GM12878 (cell line): ENCODE measurements around the gene PLXNA4. TPM values are rescaled to one million over a fixed set of nuclear protein-coding genes. Genes with fewer than 3 reads are reported as not detected.

Experiments used
- ATAC-seq: fragments of 200-7000 bp; cut with Tn5 transposase; 3 replicates; pipeline ENCODE4 v1.9.1; 2020; ENCODE audit warnings: mild to moderate bottlenecking, moderate library complexity
- BruUV-seq: library from RNA; stranded (reverse); fragments of 400-500 nt; replicated peaks from 2 replicates; lab custom pipeline; 2021; lab: Mats Ljungman, UMichigan
- CTCF ChIA-PET: fragments of 300-600 bp; sonication (Branson Sonifier 250); formaldehyde crosslinking; extraction: SDS; loops from one replicate; lab custom pipeline; 2021; ENCODE audit warnings: inconsistent platforms; lab: Yijun Ruan, JAX
- POLR2A ChIA-PET: fragments of 350-600 bp; formaldehyde crosslinking; extraction: SDS; loops from one replicate; lab custom pipeline; 2021; ENCODE audit warnings: inconsistent platforms; lab: Charles Lee
- RAD21 ChIA-PET: fragments of 300-600 bp; sonication (Branson Sonifier 250); formaldehyde crosslinking; loops from one replicate; lab custom pipeline; 2023; ENCODE audit warnings: antibody characterized with exemption; ENCODE audit not compliant: unreplicated experiment; lab: Charles Lee
- SMC1A ChIA-PET: fragments of 300-600 bp; sonication (Branson Sonifier 250); formaldehyde crosslinking; loops from one replicate; lab custom pipeline; 2023; ENCODE audit not compliant: unreplicated experiment, uncharacterized antibody; lab: Charles Lee
- DNase-seq: peaks from one replicate; pipeline ENCODE4 v3.0.0-alpha.2; 2011; ENCODE audit warnings: low read depth, low spot score
- FAIRE-seq: peaks from 3 replicates; lab custom pipeline; 2011; peaks lifted over from hg19 to GRCh38; lab: Jason Lieb, UNC
- H2AFZ ChIP-seq: 2 replicates; pipeline ENCODE4 v1.6.0; 2011; ENCODE audit warnings: low read depth, low read length, control low read depth; ENCODE audit not compliant: control insufficient read depth
- H3K27ac ChIP-seq: 2 replicates; pipeline ENCODE4 v1.5.1; 2011; ENCODE audit warnings: control low read depth; ENCODE audit not compliant: control insufficient read depth, insufficient read depth
- H3K27me3 ChIP-seq, 2 experiments: replicated peaks in 1 of 2; 2 replicates each; pipeline versions ENCODE4 v1.6.0 to v1.6.1; 2011; ENCODE audit warnings: low read length in 1 of 2; ENCODE audit not compliant: control insufficient read depth in 2 of 2, insufficient read depth in 2 of 2
- H3K36me3 ChIP-seq, 2 experiments: 2 replicates each; pipeline ENCODE4 v1.5.1; 2011; ENCODE audit warnings: low read length in 1 of 2; ENCODE audit not compliant: control insufficient read depth in 2 of 2, insufficient read depth in 2 of 2
- H3K4me1 ChIP-seq: 2 replicates; pipeline ENCODE4 v1.6.1; 2011; ENCODE audit warnings: mild to moderate bottlenecking, low read length, moderate library complexity, mixed read lengths; ENCODE audit not compliant: control insufficient read depth, insufficient read depth
- H3K4me2 ChIP-seq: 2 replicates; pipeline ENCODE4 v1.6.0; 2011; ENCODE audit warnings: control low read depth; ENCODE audit not compliant: control insufficient read depth, insufficient read depth
- H3K4me3 ChIP-seq: fragments of 200-600 bp; sonication (generic); 2 replicates; pipeline ENCODE4 v1.5.1; 2016
- H3K79me2 ChIP-seq: 2 replicates; pipeline ENCODE4 v1.6.0; 2011; ENCODE audit warnings: low read length; ENCODE audit not compliant: control insufficient read depth, insufficient read depth
- H3K9ac ChIP-seq: 2 replicates; pipeline ENCODE4 v1.8.0; 2011; ENCODE audit warnings: low read length, control low read depth, mixed read lengths; ENCODE audit not compliant: control insufficient read depth, insufficient read depth
- H3K9me3 ChIP-seq: replicated peaks from 3 replicates; pipeline ENCODE4 v1.5.1; 2011; ENCODE audit warnings: mild to moderate bottlenecking, low read length; ENCODE audit not compliant: control insufficient read depth, insufficient read depth
- H4K20me1 ChIP-seq: 2 replicates; pipeline ENCODE4 v1.6.0; 2011; ENCODE audit not compliant: control insufficient read depth, insufficient read depth
- CHD2 ChIP-seq: IDR thresholded peaks from 2 replicates; pipeline ENCODE4 v1.6.1; 2011; ENCODE audit warnings: low read depth, low read length, improper control_type of control experiment, borderline replicate concordance
- CREM ChIP-seq: IDR thresholded peaks from 2 replicates; pipeline ENCODE4 v1.6.1; 2014; ENCODE audit warnings: antibody characterized with exemption, low read depth
- FOXM1 ChIP-seq: IDR thresholded peaks from 2 replicates; pipeline ENCODE4 v1.6.1; 2012; ENCODE audit warnings: low read depth, mild to moderate bottlenecking, inconsistent platforms, low read length, moderate library complexity
- GATAD2B ChIP-seq: fragments of 450-650 bp; conservative IDR thresholded peaks from 2 replicates; pipeline ENCODE4 v1.6.1; 2017; ENCODE audit warnings: low read depth, mild to moderate bottlenecking, moderate library complexity
- IKZF2 ChIP-seq, 2 experiments: fragments of 450-650 bp; IDR thresholded peaks; 2 replicates each; pipeline ENCODE4 v1.6.1; 2017; ENCODE audit warnings: mild to moderate bottlenecking in 2 of 2, moderate library complexity in 2 of 2
- NFXL1 ChIP-seq: fragments of 450-650 bp; IDR thresholded peaks from 2 replicates; pipeline ENCODE4 v1.6.1; 2017; ENCODE audit warnings: antibody characterized with exemption, mild to moderate bottlenecking, borderline replicate concordance
- POU2F2 ChIP-seq: IDR thresholded peaks from 3 replicates; pipeline ENCODE4 v1.6.1; 2011; ENCODE audit warnings: low read depth, mild to moderate bottlenecking, low read length, borderline replicate concordance
- RBBP5 ChIP-seq: fragments of 200-600 bp; sonication (generic); conservative IDR thresholded peaks from 2 replicates; pipeline ENCODE4 v1.6.1; 2016
- TCF7 ChIP-seq: IDR thresholded peaks from 2 replicates; pipeline ENCODE4 v1.6.1; 2014; ENCODE audit warnings: antibody characterized with exemption, borderline replicate concordance
- YBX1 ChIP-seq: fragments of 450-650 bp; IDR thresholded peaks from 2 replicates; pipeline ENCODE4 v1.6.1; 2016; ENCODE audit warnings: antibody characterized with exemption
- WGBS: methylation state at CpG from one replicate; pipeline ENCODE4 v1.1.6; 2016; ENCODE audit warnings: low lambda C conversion rate; ENCODE audit not compliant: insufficient replicate concordance, insufficient coverage; ENCODE audit errors: missing lambda C conversion rate; 5-methylcytosine and 5-hydroxymethylcytosine counted together
- in situ Hi-C: fragments of 300-500 bp; cut with MboI; formaldehyde crosslinking; loops from 9 replicates; pipeline ENCODE4 v1.14.3; 2018; ENCODE audit warnings: mixed read lengths
- intact Hi-C: fragments of 100-400 bp; cut with micrococcal nuclease; formaldehyde crosslinking; loops from one replicate; pipeline ENCODE4 v1.14.2; 2022; ENCODE audit not compliant: unreplicated experiment
- polyA plus RNA-seq, 11 experiments: library from polyadenylated mRNA; depleted of rRNA in 4 of 11; unstranded in 6 of 11; stranded (reverse) in 5 of 11; fragments of >200 nt; fragmentation: Nextera tagmentation in 4 of 11; fragmentation: Illumina TruSeq in 1 of 11; extraction: Ambion mirVana in 4 of 11; extraction: Trizol in 1 of 11; gene quantifications; 1 replicate in 1 of 11; 2 replicates in 10 of 11; pipeline versions ENCODE4 v1.2.1 to v1.2.3, GENCODE V29; 2011 to 2016; ENCODE audit warnings: inconsistent platforms in 2 of 11, missing spikeins in 2 of 11, low read depth in 1 of 11
- total RNA-seq, 4 experiments: library from RNA; depleted of rRNA in 3 of 4; stranded (reverse); fragments of >200 nt in 3 of 4; fragmentation: Illumina TruSeq in 1 of 4; extraction: Trizol in 1 of 4; gene quantifications; 2 replicates each; pipeline versions ENCODE4 v1.2.1 to v1.2.3, GENCODE V29; 2013 to 2021
- TF ChIP-seq, protein P1 (sequence below): fragments of 450-650 bp; IDR thresholded peaks from 2 replicates; pipeline ENCODE4 v1.6.1; 2017; ENCODE audit warnings: low read depth, mild to moderate bottlenecking, moderate library complexity
- TF ChIP-seq, protein P2 (sequence below): fragments of 450-650 bp; IDR thresholded peaks from 2 replicates; pipeline ENCODE4 v1.6.1; 2017; ENCODE audit warnings: mild to moderate bottlenecking, moderate library complexity

Gene PLXNA4
- total and polyA plus RNA-seq, 10 of the 15 experiments (the other 5 are each of a cell fraction or from before 2014, with no cell fraction given), result 0.03 TPM; not detected in 9

- ATAC-seq, result no peak
- CTCF ChIA-PET, result no interaction called here
- POLR2A ChIA-PET, result no interaction called here
- no peak for TF ChIP-seq GATAD2B
- TF ChIP-seq CREM, result no peak
- TF ChIP-seq, all 136 proteins: peak for 0
- H3K36me3 ChIP-seq, result no peaks in the 10 kb centered on the region
- H3K4me1 ChIP-seq, result no peaks in the 10 kb centered on the region
- in situ Hi-C loops (no loop called here), intact Hi-C loops (loop anchor here (10.0 kb wide), 1 partner anchor 560 kb away; no protein-coding TSS in a partner anchor)
- no peak overlapping the region for H2AFZ ChIP-seq
- H3K9me3 ChIP-seq, result no peaks in the 10 kb centered on the region
- SMC1A ChIA-PET, result no interaction called here
- no peaks in the 10 kb centered on the region for H3K79me2 ChIP-seq
- 4% methylated on average over 3 of the region's 3 CpGs for WGBS
- no TSS peak for BruUV-seq
- H4K20me1 ChIP-seq, result no peaks in the 10 kb centered on the region
- no peak overlapping the region for H3K4me2 ChIP-seq
- RAD21 ChIA-PET, result no interaction called here
- H3K27ac ChIP-seq, result no peak overlapping the region
- H3K9ac ChIP-seq, result no peak overlapping the region
- no peak overlapping the region for H3K4me3 ChIP-seq
- no peak for FAIRE-seq
- H3K27me3 ChIP-seq, result no peaks in the 10 kb centered on the region; a peak in 1 of 4 replicates
- DNase-seq, result no peak
Measured at GRCh38 chr7:132255115-132255797, 321.0 kb downstream of the PLXNA4 start.

DNA sequence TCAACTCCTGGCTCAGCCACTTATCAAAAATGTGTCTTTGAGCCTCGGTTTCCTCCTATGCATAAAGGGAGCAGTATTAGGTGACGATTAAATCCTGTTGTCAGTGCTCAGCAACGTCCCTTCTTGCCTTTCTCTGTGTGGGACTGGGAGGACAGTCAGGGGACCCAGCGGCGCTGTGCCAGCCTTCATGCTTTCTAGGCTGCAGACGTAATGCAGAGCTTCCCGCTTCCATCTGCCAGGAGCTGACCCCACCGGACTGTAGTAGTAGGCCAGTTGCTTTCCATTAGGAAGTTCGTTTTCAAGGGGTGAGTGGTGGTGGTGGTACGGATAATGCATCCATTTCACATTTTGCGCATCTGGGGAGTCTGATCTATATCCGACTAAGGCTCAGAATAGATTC, 321.8 kb downstream of the PLXNA4 start:
- ATAC-seq (no peak), FAIRE-seq (no peak), DNase-seq (no peak)
- ChIA-PET POLR2A (no interaction called here), SMC1A (no interaction called here), CTCF (no interaction called here), RAD21 (no interaction called here)
- Histone ChIP-seq H3K9ac (no peak overlapping the region), H3K36me3 (no peaks in the 10 kb centered on the region), H2AFZ (no peak overlapping the region), H3K4me3 (no peak overlapping the region), H3K27ac (no peak overlapping the region), H3K9me3 (no peaks in the 10 kb centered on the region), H3K79me2 (no peaks in the 10 kb centered on the region), H3K4me2 (no peak overlapping the region), H3K4me1 (no peaks in the 10 kb centered on the region), H4K20me1 (no peaks in the 10 kb centered on the region), H3K27me3 (no peaks in the 10 kb centered on the region; a peak in 1 of 4 replicates)
- WGBS, result 41% methylated on average over 12 of the region's 12 CpGs
- intact Hi-C loops (loop anchor here (10.0 kb wide), 1 partner anchor 560 kb away; no protein-coding TSS in a partner anchor), in situ Hi-C loops (no loop called here)
- BruUV-seq, result no TSS peak
- no peak for TF ChIP-seq IKZF2 (IDR thresholded peaks at IDR 0.05)
- TF ChIP-seq CHD2, result no peak
- TF ChIP-seq TCF7, result no peak
- no peak for TF ChIP-seq FOXM1
- TF ChIP-seq RBBP5, result no peak
- no peak for TF ChIP-seq GATAD2B
- TF ChIP-seq NFXL1, result no peak
- TF ChIP-seq POU2F2, result no peak
- TF ChIP-seq, protein P1, sequence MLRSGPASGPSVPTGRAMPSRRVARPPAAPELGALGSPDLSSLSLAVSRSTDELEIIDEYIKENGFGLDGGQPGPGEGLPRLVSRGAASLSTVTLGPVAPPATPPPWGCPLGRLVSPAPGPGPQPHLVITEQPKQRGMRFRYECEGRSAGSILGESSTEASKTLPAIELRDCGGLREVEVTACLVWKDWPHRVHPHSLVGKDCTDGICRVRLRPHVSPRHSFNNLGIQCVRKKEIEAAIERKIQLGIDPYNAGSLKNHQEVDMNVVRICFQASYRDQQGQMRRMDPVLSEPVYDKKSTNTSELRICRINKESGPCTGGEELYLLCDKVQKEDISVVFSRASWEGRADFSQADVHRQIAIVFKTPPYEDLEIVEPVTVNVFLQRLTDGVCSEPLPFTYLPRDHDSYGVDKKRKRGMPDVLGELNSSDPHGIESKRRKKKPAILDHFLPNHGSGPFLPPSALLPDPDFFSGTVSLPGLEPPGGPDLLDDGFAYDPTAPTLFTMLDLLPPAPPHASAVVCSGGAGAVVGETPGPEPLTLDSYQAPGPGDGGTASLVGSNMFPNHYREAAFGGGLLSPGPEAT, result no peak
- TF ChIP-seq YBX1, result no peak
- TF ChIP-seq, protein P2, sequence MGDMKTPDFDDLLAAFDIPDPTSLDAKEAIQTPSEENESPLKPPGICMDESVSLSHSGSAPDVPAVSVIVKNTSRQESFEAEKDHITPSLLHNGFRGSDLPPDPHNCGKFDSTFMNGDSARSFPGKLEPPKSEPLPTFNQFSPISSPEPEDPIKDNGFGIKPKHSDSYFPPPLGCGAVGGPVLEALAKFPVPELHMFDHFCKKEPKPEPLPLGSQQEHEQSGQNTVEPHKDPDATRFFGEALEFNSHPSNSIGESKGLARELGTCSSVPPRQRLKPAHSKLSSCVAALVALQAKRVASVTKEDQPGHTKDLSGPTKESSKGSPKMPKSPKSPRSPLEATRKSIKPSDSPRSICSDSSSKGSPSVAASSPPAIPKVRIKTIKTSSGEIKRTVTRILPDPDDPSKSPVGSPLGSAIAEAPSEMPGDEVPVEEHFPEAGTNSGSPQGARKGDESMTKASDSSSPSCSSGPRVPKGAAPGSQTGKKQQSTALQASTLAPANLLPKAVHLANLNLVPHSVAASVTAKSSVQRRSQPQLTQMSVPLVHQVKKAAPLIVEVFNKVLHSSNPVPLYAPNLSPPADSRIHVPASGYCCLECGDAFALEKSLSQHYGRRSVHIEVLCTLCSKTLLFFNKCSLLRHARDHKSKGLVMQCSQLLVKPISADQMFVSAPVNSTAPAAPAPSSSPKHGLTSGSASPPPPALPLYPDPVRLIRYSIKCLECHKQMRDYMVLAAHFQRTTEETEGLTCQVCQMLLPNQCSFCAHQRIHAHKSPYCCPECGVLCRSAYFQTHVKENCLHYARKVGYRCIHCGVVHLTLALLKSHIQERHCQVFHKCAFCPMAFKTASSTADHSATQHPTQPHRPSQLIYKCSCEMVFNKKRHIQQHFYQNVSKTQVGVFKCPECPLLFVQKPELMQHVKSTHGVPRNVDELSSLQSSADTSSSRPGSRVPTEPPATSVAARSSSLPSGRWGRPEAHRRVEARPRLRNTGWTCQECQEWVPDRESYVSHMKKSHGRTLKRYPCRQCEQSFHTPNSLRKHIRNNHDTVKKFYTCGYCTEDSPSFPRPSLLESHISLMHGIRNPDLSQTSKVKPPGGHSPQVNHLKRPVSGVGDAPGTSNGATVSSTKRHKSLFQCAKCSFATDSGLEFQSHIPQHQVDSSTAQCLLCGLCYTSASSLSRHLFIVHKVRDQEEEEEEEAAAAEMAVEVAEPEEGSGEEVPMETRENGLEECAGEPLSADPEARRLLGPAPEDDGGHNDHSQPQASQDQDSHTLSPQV, result no peak
